GM18517 (cell line): Measurements from ENCODE around the gene NOL3.

Experiments used
- ATAC-seq: cut with Tn5 transposase; IDR thresholded peaks from one replicate; pipeline ENCODE4 v1.9.1; 2021; ENCODE audit warnings: mild to moderate bottlenecking, moderate library complexity; ENCODE audit not compliant: unreplicated experiment

The NOL3 gene

DNA sequence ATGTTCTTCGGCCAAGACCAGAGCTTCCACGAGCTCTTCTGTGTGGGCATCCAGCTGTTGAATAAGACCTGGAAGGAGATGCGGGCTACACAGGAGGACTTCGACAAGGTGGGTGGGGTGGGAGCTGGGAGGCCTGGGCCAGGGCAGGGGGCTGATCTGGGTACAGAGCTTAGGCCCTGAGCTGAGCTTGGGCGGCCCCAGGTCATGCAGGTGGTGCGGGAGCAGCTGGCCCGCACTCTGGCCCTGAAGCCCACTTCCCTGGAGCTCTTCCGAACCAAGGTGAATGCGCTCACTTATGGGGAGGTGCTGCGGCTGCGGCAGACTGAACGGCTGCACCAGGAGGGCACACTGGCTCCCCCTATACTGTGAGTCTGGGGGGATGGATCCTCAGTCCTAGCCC lies 32.1 kb downstream of the NOL3 start:
- no peak for ATAC-seq

DNA sequence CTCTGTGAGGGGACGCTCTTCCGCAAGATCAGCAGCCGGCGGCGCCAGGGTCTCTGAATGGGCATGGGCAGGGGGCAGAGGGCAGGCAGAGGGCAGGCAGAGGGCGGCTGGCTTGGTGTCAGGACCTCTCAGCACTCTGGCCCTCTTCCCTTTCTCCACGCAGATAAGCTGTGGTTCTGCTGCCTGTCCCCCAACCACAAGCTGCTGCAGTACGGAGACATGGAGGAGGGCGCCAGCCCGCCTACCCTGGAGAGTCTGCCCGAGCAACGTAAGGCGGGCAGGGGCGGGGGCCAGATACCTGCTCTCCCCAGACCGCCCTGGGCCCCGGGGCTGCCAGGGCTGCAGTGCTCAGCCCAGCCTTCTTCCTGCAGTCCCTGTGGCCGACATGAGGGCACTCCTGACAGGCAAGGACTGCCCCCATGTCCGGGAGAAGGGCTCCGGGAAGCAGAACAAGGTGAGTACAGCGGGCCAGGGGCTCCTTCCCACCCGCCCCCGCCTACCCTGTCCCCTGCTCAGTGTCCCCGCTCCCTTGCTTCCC lies 32.7 kb downstream of the NOL3 start:
- no peak for ATAC-seq

DNA sequence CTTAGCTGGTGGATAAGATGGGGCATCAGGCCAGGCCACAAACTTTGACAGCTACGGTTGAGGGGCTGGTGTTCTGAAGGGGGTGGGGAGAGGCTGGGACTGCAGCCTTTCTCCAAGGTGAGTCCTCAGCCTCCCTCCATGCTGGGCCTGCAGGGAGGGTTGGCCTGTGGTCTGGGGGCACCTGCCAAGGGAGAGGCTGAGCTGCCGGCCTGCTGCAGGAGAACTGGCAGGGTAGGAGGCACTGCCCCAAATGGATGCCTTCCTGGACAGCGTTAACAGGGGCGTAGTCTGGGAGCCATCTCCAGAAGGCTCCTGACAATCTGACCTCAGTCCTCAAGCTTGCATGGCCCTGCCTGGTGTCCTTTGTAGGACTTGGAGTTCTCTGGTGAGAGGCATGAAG lies 33.7 kb downstream of the NOL3 start:
- ATAC-seq, result no peak

DNA sequence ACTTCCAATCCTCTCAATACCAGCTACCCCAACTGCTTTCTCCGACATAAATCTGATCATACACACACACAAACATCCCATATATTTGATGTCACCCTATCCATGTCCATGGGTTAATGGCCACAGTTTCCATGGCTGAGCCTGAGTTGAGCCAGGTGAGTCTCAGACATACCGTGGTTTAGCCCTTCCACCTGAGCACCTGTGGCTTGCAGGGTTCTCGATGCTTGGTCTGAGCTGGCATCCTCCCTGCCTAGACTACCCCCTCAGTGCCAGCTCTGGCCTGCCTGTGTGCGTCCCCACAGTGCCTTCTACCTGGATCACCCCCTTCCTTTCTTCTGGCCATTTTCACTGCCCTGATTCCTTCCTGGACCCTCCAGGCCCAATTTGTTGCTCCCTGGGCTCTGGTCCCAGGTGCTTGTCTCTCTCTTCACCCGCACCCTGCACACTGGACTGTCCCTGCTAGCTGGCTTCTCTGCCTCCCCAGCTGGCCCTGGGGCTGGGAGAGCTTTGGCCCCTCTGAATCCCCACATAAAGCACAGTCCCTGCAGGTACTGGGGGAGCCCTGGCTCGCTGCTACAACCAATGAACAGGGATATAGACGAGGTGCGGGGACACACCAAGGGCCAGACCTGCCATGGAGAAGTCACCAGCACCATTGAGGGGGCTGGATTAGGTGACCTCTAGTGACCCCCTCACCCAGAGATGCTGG lies 35.9 kb downstream of the NOL3 start:
- no peak for ATAC-seq

DNA sequence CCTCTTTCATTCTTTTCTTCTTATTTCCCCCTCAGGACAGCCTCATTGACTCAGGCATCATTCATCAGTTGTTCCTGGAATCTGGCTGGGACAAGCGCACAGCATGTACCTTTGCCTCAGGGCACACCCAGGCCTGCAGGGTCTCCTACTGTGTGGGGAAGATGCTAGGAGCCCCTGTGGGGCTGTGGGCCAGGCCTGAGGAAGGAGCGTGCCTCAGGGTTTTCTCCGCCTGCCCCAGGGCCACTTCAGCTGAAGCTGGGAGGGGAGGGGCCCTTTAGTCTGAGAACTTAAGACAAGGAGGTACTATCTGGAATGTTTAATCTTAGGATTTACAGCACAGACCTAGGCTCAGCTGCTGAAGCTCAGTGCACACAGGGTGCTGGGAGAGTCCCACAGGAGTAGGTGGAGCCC lies 36.5 kb downstream of the NOL3 start:
- no peak for ATAC-seq

DNA sequence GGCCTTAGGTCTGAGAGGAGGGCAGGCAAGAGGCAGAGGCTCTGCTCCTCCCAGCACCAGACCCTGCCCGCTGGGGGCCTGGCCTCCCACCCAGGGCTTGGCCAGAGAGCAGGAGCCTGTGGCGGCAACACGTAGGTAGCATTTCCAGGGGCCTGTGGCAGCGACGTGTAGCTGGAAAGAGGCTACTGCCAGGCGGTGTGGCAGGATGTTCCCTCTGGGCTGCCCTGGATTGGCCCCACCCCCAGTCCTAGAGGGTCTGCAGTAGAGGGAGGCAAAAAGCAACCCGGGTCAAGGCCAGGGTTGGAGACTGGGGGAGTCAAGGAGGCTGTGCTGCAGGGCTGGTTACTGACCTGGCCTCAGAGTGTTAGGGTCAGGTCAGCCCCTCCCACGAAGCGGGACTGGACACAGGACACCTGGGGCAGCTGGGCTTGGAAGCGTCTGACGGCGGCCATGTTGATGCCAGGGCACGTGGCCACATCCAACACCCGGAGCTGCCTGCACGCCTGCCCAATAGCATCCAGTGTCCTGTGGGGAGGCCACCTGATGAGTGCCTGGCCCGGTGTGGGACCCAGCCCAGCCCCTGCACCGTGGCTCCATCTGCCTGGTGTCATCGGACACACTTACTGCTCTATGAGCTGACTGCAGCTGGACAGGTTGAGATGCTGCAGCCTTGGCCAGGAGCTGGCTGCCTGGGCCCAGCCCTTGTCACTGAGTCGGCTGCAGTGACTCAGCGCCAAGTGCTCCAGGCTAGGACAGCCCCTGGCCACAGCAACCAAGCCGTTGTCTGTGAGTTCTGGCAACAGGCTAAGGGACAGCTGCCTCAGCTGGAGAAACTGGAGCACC lies 37.1 kb downstream of the NOL3 start:
- ATAC-seq, result no peak

DNA sequence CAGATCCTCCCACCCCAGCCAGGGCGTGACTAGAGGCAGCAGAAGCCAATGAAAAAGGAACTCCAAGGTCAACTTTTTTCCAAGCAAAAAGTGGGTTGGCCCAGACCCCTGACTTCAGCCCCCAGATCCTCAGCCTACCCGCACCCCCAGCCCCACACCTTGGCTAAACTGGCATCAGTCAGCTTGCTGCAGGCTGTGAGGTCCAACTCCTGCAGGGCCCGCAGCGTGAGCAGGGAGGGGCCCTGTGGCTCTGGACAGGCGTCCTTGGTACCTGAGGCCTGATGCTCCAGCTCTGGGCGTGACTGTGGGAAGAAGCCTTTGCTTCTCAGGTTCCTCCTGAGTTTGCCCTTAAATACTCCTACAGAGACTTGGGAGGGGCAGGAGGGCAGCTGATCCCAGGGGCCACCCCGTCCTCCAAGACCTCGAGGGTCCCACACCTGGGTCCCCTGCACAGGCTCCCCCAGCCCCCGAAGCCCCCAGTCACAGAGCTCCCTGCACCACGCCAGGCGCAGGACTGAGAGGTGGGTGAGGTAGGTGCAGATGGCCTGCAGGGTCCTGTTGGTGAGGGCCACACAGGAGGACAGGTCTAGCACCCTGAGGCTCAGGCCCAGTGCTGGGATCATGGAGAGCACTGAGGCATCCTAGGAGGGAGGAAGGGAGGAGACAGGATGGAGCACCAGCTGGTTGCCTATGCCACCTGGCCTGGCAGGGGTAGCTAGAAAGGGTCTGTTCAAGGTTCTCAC lies 38.0 kb downstream of the NOL3 start:
- no peak for ATAC-seq

DNA sequence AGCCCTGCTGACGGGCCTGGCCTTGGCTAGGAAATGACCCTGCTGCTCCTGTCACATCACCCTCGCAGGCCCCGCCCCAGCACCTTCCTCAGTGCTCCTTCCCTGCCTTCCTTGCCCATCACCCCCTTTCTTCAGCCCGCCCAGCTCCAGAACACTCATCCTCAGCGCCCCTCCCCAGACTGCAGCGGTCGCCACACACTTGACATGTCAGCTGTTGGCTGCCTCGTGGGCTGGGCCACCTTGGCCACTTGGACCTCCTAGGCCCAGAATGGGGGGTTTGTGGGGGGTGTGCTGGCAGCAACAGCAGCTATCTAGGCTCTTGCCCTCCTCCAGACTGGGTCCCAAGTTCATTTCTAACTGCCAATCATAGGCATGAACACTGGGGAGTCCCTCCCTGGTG lies 39.2 kb downstream of the NOL3 start:
- no peak for ATAC-seq

DNA sequence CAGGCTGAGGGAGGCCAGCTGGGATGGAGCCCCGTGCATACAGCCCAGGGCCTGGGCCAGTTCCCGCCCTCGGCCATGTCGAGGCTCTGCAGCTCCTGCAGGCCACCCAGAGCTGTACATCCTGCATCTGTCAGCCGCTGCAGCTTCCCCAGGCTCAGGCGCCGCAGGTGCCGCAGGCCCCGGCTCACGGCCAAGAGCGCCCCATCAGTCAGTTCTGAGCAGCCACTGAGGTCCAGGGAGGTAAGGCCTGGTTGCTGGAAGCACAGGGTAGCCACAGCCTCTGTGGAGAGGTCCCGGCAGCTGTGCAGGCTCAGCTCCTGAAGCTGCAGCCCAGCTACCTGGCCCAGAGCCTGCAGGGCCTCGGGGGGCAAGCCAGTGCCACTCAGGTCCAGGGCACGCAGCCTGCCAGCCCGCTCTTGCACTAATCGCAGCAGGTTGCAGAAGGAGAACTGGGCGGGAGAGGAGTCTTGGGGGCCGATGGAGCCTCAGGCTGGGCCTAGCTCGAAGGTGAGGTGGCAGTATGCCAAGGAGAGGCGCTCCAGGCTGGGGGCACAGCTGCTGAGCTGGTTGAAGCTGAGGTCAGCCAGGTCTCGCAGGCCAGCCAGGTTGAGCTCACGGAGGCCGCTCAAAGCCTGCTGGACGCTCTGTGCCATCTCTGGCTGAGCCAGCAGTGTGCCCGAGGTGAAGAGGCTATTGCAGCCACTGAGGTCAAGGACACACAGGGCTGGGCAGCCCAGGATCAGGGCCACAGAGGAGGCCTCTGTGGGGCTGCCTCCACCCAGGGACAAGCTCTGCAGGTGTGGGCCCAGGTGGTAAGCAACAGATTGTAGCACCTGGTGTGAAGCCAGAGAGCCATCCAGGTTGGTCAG lies 40.0 kb downstream of the NOL3 start:
- no peak for ATAC-seq

DNA sequence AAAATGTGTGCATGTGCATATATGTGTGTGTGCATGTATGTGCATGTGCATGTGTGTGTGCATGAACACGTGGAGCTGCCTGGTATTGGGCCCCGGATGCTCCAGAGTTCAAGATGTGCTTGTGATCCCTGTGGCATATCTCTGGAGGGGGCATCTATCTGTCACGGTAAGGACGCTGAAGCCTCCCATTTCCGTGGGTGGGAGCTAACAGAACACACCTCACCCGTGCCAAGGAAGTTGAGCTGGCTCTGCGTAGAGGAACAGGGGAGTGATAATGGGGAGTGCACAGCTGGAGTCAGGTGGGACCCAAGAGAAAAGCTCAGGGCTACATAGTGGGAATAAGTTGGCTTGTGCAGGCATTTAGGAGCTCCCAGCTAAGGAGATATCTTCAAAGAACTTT lies 41.3 kb downstream of the NOL3 start:
- no peak for ATAC-seq

DNA sequence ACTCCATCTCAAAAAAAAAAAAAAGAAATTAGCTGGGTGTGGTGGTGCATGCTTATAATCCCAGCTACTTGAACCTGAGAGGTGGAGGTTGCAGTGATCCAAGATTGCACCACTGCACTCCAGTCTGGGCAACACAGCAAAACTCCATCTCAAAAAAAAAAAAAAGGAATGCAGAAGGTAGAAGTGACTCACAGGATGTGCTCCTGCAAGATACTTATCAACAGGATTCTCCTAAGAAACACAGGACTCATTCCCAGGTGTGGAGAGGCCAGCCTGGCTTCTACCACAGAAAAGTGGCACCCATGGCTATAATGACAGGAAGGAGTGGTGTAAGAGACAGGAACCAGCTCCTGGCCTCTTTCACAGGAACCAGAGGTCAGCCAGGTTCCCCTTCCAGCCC lies 42.4 kb downstream of the NOL3 start:
- no peak for ATAC-seq

DNA sequence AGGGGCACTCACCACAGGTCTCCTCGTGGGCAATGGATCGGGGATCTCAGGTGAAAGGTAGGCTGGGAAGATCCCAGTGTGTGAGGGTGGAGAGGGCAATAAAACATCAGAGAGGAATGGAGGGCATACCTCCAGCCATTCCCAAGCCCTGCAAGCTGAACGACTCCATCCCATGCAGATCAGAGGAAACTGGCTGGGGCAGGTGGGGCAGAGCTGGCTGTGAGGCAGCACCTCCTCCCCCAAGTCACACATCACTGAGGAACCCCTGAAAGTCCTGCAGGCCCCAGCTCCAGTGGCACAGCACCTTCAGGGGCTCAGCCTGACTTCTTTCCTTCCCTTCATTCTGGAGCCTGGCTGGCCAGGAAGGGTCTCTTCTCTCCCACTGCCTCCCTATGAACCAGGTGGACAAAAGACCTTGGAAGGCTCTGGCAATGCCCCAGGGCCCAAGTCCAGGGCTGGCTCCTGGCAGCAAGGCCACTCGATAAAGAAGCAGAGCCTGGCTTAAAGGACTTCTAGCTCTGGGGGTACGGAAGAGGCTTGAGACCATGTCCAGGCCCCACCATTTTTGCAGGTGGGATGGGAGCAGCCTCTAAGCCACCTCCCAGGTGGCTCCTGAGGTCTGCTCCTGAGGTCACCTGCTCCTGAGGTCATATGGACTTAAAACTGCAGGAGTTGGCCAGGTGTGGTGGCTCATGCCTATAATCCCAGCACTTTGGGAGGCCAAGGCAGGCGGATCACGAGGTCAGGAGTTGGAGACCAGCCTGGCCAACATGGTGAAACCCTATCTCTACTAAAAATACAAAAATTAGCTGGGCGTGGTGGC lies 43.1 kb downstream of the NOL3 start:
- ATAC-seq, result no peak

DNA sequence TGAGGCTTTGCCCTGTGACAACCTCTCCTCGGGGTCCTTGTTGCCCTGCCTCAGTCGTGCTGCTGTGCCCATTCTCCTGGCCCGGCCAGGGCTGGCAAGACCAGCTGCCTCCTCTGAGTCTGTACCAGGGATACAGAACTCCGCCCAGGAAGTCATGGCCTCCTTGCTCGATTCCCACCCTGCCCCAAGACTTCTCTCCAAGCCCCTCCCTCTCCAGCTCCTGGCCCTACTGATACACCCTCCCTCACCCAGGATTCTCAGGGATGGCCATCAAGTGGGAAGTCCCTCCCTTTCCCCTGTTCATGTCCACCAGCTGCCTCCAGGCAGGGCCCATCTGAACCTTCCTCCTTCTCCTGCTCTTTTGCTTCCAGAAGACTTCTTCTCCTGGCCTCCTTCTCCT lies 45.4 kb downstream of the NOL3 start:
- ATAC-seq, result no peak

DNA sequence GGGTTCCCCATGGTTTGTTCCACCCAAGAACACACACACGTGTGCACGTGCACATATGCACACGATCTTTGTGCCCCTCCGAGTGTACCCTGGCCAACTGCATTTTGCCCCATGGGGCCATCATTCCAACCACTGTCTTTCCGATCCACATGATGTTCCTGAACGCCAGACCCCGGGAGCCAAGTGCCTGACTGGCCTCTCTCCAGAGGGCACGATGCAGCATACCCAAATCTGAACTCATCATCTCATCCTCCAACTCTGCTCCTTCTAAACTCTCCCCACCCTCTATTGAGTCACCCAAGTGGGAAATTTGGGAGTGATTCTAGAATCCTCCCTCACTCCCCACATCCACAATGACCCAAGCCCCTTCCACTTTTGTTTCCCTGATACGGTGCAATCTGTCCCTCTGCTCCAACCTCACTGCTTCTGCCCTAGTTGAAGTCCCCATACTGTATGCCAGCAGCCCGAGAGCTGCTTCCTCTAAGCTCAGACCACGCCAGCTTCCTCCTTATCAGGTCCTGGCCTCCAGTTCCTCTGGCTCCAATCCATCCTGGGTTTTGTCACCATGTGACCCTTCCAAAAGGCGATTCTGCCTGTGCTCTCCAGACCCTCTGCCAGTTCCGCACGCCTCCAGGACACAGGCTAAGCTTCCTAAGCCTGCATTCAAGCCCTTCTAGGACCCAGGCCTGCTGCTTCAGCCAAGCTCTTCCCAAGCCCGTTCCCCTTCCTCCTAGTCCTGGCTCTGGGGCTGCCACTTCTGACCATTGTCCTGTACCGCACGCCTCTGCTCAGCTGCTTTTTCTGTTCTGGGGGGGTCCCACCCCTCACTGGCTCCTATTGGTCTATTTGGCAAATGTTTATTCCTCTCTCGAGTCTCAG lies 46.5 kb downstream of the NOL3 start:
- ATAC-seq, result no peak

DNA sequence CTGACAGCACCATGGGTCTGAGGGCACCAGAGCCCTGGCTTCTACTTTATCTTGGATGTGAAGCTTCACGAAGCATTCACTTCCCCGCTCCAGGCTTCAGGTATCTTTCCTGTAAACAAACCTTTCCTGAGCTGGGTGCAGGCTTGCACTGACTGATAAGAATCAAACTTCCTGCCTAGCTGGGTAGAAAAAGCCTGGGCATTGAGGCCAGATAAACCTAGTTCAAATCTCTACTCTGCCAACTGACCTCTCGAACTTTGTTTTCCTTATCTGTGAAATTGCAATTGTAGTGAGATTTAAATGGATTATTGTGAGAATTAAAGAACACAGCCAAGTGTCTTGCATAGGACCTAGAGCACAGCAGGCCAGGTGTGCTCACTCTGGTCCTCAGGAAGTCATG lies 53.7 kb downstream of the NOL3 start:
- no peak for ATAC-seq
